Parathyroid adenoma (tissue), 2 donors: ENCODE measurements around the gene CACNA1D.

Experiments used
- H2AFZ ChIP-seq: fragments of 300-600 bp; sonication (generic); one replicate; pipeline ENCODE4 v1.7.0; 2017; ENCODE audit warnings: antibody characterized with exemption, mild to moderate bottlenecking
- H3K27ac ChIP-seq: fragments of 300-600 bp; sonication (generic); one replicate; pipeline ENCODE4 v1.7.0; 2017
- H3K27me3 ChIP-seq: fragments of 300-600 bp; sonication (generic); one replicate; pipeline ENCODE4 v1.7.0; 2017; ENCODE audit warnings: low read length; ENCODE audit not compliant: control insufficient read depth, insufficient read depth
- H3K36me3 ChIP-seq: fragments of 300-600 bp; sonication (generic); one replicate; pipeline ENCODE4 v1.7.0; 2017; ENCODE audit warnings: low read length; ENCODE audit not compliant: control insufficient read depth, insufficient read depth
- H3K4me1 ChIP-seq: fragments of 300-600 bp; sonication (generic); one replicate; pipeline ENCODE4 v1.7.0; 2017; ENCODE audit warnings: control low read depth
- H3K4me2 ChIP-seq: fragments of 300-600 bp; sonication (generic); one replicate; pipeline ENCODE4 v1.7.0; 2017; ENCODE audit warnings: low read length
- H3K4me3 ChIP-seq: fragments of 300-600 bp; sonication (generic); one replicate; pipeline ENCODE4 v1.7.0; 2017; ENCODE audit warnings: low read depth, low read length
- H3K79me2 ChIP-seq: fragments of 300-600 bp; sonication (generic); one replicate; pipeline ENCODE4 v1.7.0; 2017; ENCODE audit warnings: control low read depth
- H3K9ac ChIP-seq: fragments of 300-600 bp; sonication (generic); one replicate; pipeline ENCODE4 v1.7.0; 2017; ENCODE audit warnings: mild to moderate bottlenecking
- H3K9me3 ChIP-seq: fragments of 300-600 bp; sonication (generic); one replicate; pipeline ENCODE4 v1.7.0; 2017; ENCODE audit warnings: low read length; ENCODE audit not compliant: control insufficient read depth
- TF ChIP-seq, protein P1 (sequence below): fragments of 300-600 bp; sonication (generic); IDR thresholded peaks from one replicate; pipeline ENCODE4 v1.7.0; 2017; ENCODE audit warnings: antibody characterized with exemption, mild to moderate bottlenecking
- donor health status: primary hyperparathyroidism.

CACNA1D gene

DNA sequence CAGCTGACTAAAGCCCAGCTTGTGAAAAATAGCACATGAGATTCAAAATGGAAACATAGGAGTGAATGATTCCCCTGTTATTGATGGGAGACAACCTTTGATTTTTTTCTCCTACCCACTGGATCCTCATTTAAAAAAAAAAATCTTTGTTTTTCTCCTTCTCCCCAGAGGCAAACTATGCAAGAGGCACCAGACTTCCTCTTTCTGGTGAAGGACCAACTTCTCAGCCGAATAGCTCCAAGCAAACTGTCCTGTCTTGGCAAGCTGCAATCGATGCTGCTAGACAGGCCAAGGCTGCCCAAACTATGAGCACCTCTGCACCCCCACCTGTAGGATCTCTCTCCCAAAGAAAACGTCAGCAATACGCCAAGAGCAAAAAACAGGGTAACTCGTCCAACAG is 2.6 kb downstream of the CACNA1D start:
- Histone ChIP-seq H3K4me1 (peaks cover 11% of the 10 kb centered on the region), H3K27ac (no peak overlapping the region)

DNA sequence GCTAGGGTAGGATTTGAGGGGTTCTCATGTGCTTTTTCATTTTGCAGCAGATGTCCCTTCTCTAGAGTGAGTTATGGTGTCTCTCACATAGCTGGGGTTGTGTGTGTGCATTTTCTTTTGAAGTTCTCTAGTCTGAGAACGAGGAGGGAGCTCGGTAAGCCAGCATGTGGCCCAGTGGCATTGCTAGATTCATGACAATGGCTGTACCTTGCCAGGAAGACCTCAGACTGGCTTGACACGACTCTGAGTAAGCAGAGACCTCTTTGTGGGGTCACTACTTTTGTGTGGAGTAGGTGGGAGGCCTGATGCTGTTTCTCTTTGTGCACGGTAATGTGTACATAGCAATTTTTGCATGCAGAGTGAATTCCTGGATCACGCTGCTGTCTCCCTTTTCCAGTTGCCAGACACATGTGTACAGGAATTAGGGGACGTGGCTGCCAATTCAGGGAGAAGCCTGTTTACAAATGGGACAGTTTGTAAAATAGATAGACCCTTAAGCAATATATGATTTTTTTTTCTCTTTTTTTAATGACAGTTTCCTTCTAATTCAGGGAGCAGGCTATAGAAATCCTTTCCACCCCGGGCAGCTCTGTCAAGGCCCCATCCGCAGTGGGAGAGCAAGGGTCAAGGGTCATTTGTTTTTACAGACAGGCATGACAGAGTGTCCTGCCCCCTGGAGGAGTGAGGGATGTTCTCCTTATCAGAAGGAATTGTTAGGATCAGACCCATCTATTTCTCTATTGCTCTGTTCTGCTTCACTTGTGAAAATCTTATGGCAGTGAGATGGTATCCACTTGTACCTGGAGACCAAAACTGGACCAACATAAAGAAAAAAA is 4.6 kb downstream of the CACNA1D start:
- Histone ChIP-seq H3K9ac (no peak overlapping the region), H3K79me2 (no peaks in the 10 kb centered on the region), H3K4me2 (no peak overlapping the region), H3K4me1 (peaks cover 11% of the 10 kb centered on the region), H3K36me3 (no peaks in the 10 kb centered on the region), H2AFZ (no peak overlapping the region), H3K27ac (no peak overlapping the region), H3K9me3 (no peaks in the 10 kb centered on the region), H3K27me3 (no peaks in the 10 kb centered on the region), H3K4me3 (no peak overlapping the region)
- TF ChIP-seq, protein P1, sequence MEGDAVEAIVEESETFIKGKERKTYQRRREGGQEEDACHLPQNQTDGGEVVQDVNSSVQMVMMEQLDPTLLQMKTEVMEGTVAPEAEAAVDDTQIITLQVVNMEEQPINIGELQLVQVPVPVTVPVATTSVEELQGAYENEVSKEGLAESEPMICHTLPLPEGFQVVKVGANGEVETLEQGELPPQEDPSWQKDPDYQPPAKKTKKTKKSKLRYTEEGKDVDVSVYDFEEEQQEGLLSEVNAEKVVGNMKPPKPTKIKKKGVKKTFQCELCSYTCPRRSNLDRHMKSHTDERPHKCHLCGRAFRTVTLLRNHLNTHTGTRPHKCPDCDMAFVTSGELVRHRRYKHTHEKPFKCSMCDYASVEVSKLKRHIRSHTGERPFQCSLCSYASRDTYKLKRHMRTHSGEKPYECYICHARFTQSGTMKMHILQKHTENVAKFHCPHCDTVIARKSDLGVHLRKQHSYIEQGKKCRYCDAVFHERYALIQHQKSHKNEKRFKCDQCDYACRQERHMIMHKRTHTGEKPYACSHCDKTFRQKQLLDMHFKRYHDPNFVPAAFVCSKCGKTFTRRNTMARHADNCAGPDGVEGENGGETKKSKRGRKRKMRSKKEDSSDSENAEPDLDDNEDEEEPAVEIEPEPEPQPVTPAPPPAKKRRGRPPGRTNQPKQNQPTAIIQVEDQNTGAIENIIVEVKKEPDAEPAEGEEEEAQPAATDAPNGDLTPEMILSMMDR, result no peak

More for the DNA sequence above, 2.6 kb downstream of the CACNA1D start:
- Histone ChIP-seq H3K9ac (no peak overlapping the region), H3K4me2 (no peak overlapping the region), H3K4me3 (no peak overlapping the region), H3K36me3 (no peaks in the 10 kb centered on the region), H3K79me2 (no peaks in the 10 kb centered on the region), H2AFZ (no peak overlapping the region), H3K27me3 (no peaks in the 10 kb centered on the region), H3K9me3 (no peaks in the 10 kb centered on the region)
- TF ChIP-seq, protein P1, result no peak

DNA sequence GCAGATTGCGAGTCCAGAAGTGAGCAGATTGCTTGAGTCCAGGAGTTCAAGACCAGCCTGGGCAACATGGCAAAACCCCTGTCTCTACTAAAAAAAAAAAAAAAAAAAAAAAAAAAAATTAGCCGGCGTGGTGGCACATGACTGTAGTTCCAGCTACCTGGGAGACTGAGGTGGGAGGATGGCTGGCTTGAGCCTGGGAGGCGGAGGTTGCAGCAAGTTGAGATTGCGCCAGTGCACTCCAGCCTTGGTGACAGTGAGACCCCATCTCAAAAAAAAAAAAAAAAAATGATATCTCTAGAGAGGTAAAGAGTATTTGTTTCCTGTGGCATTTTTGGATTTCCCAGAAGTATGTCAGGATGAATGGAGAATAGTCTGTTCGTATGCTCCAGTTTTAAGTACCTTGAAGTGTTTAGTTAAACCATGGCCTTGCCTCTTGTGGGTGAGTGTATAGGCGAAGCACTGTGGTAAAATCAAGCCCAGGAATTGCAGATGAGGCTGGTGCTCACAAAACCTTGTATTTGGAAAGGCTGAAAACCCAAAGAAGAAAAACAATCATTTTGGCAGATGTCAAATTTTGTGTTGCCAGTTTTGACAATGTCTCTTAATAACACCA is 5.9 kb downstream of the CACNA1D start:
- Histone ChIP-seq H3K4me3 (no peak overlapping the region), H3K79me2 (no peaks in the 10 kb centered on the region), H2AFZ (peak overlapping the region; percentile 63), H3K4me1 (peaks cover 8% of the 10 kb centered on the region), H3K27ac (no peak overlapping the region), H3K9ac (no peak overlapping the region), H3K36me3 (no peaks in the 10 kb centered on the region), H3K27me3 (no peaks in the 10 kb centered on the region), H3K4me2 (no peak overlapping the region), H3K9me3 (no peaks in the 10 kb centered on the region)
- TF ChIP-seq, protein P1, result no peak

DNA sequence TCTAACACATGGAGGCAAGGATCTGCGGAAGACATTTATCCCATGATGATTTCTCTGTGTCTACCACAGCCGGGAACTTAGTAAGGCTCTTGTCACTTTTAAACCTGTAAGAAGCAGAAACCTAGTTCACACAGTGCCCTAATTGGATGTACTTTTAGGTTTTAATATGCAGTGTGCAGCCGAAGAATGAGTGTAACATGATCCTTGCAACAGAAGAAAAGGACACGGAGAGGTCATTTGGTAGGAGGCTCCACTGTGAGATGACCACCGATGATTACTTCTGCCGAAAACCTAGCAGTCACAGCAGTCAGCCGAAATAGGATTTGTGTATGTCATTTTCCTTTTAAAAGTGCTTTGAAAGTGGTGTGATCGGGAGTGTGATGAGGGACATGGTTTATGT is 6.8 kb downstream of the CACNA1D start:
- H3K9ac ChIP-seq, result no peak overlapping the region
- TF ChIP-seq, protein P1, result no peak
- H3K4me1 ChIP-seq, result peaks cover 5% of the 10 kb centered on the region
- no peaks in the 10 kb centered on the region for H3K9me3 ChIP-seq
- H3K27ac ChIP-seq, result no peak overlapping the region
- no peaks in the 10 kb centered on the region for H3K36me3 ChIP-seq
- H3K27me3 ChIP-seq, result no peaks in the 10 kb centered on the region
- peak overlapping the region; percentile 14 for H3K4me2 ChIP-seq
- H3K79me2 ChIP-seq, result no peaks in the 10 kb centered on the region
- no peak overlapping the region for H3K4me3 ChIP-seq
- H2AFZ ChIP-seq, result peak overlapping the region; percentile 63
